Endothelial cell of umbilical vein (primary cell): Measurements from ENCODE around the gene LDHD. TPM values are rescaled to one million over a fixed set of nuclear protein-coding genes. Genes with fewer than 3 reads are reported as not detected.

ENCODE experiments used
- BruUV-seq: library from RNA; stranded (reverse); fragments of 400-500 nt; replicated peaks from 2 replicates; lab custom pipeline; 2021; lab: Mats Ljungman, UMichigan
- CTCF ChIA-PET: fragments of 300-600, 350-600 bp; sonication (Branson Sonifier 250); formaldehyde crosslinking; loops from one replicate; lab custom pipeline; 2021; ENCODE audit warnings: antibody characterized with exemption, inconsistent platforms; lab: Charles Lee
- POLR2A ChIA-PET: fragments of 300-600, 350-600 bp; sonication (Branson Sonifier 250); formaldehyde crosslinking; loops from one replicate; lab custom pipeline; 2021; ENCODE audit warnings: antibody characterized with exemption, inconsistent platforms; lab: Charles Lee
- DNase-seq: peaks from one replicate; pipeline ENCODE4 v3.0.0-alpha.2; 2011; ENCODE audit warnings: low read depth, low spot score
- FAIRE-seq: peaks from 2 replicates; lab custom pipeline; 2011; peaks lifted over from hg19 to GRCh38; lab: Jason Lieb, UNC
- H2AFZ ChIP-seq: 2 replicates; pipeline ENCODE4 v1.6.0; 2012; ENCODE audit warnings: low read depth, low read length, control low read depth, inconsistent platforms
- H3K27ac ChIP-seq: 2 replicates; pipeline ENCODE4 v1.5.1; 2011; ENCODE audit warnings: low read depth, mild to moderate bottlenecking, control low read depth, low read length, moderate library complexity; ENCODE audit not compliant: insufficient read depth
- H3K27me3 ChIP-seq, 2 experiments: 2 replicates each; pipeline versions ENCODE4 v1.6.0 to v1.6.1; 2011; ENCODE audit warnings: low read length in 2 of 2, mixed read lengths in 1 of 2; ENCODE audit not compliant: control insufficient read depth in 2 of 2, insufficient read depth in 2 of 2
- H3K36me3 ChIP-seq, 2 experiments: 2 replicates in 1 of 2; 3 replicates in 1 of 2; pipeline ENCODE4 v1.5.1; 2011; ENCODE audit warnings: low read length in 2 of 2, mild to moderate bottlenecking in 1 of 2, moderate library complexity in 1 of 2; ENCODE audit not compliant: control insufficient read depth in 2 of 2, insufficient read depth in 2 of 2; ENCODE audit errors: extremely low read depth in 1 of 2
- H3K4me1 ChIP-seq: 3 replicates; pipeline ENCODE4 v1.5.1; 2011; ENCODE audit warnings: mild to moderate bottlenecking, low read length; ENCODE audit not compliant: control insufficient read depth, insufficient read depth; ENCODE audit errors: extremely low read depth
- H3K4me2 ChIP-seq: 2 replicates; pipeline ENCODE4 v1.6.1; 2011; ENCODE audit warnings: low read length, control low read depth, mixed read lengths; ENCODE audit not compliant: insufficient read depth
- H3K4me3 ChIP-seq, 3 experiments: fragments of 200-600 bp in 1 of 3; sonication (generic), shearing (Covaris generic) in 1 of 3; replicated peaks in 1 of 3; 2 replicates each; pipeline ENCODE4 v1.5.1; 2011 to 2016; ENCODE audit warnings: control low read depth in 3 of 3, low read length in 3 of 3, mild to moderate bottlenecking in 2 of 3, inconsistent platforms in 1 of 3, low read depth in 1 of 3, moderate library complexity in 1 of 3; ENCODE audit not compliant: insufficient read depth in 1 of 3
- H3K79me2 ChIP-seq: 2 replicates; pipeline ENCODE4 v1.6.0; 2012; ENCODE audit warnings: low read length, inconsistent platforms; ENCODE audit not compliant: control insufficient read depth, insufficient read depth
- H3K9ac ChIP-seq: replicated peaks from 2 replicates; pipeline ENCODE3; 2011; ENCODE audit warnings: low read length, control low read depth; ENCODE audit not compliant: insufficient read depth; ENCODE audit errors: extremely low read depth
- H3K9me1 ChIP-seq: replicated peaks from 3 replicates; pipeline ENCODE4 v1.6.0; 2011; ENCODE audit warnings: mild to moderate bottlenecking, low read length; ENCODE audit not compliant: control insufficient read depth, insufficient read depth; ENCODE audit errors: extremely low read depth
- H3K9me3 ChIP-seq: replicated peaks from 2 replicates; pipeline ENCODE4 v1.5.1; 2012; ENCODE audit warnings: low read length, inconsistent platforms; ENCODE audit not compliant: control insufficient read depth, insufficient read depth
- H4K20me1 ChIP-seq: replicated peaks from 2 replicates; pipeline ENCODE3; 2011; ENCODE audit warnings: mild to moderate bottlenecking, low read length; ENCODE audit not compliant: control insufficient read depth, insufficient read depth; ENCODE audit errors: extremely low read depth
- CTCF ChIP-seq, 2 donors: IDR thresholded peaks; 1 replicate in 1 of 2; 2 replicates in 1 of 2; pipeline ENCODE4 v1.5.1; 2011; ENCODE audit warnings: low read length in 2 of 2, mild to moderate bottlenecking in 2 of 2, moderate library complexity in 2 of 2, control low read depth in 1 of 2, inconsistent platforms in 1 of 2, low read depth in 1 of 2; ENCODE audit not compliant: insufficient read depth in 1 of 2; ENCODE audit errors: extremely low read depth in 1 of 2
- EZH2 ChIP-seq: IDR thresholded peaks from 2 replicates; pipeline ENCODE4 v1.6.1; 2012; ENCODE audit warnings: borderline replicate concordance, low read depth, mild to moderate bottlenecking, moderate library complexity, low read length, inconsistent platforms; ENCODE audit not compliant: severe bottlenecking
- FOS ChIP-seq: IDR thresholded peaks from 2 replicates; pipeline ENCODE4 v1.6.1; 2011; ENCODE audit warnings: mild to moderate bottlenecking, low read length, moderate library complexity, borderline replicate concordance; ENCODE audit not compliant: insufficient read depth
- GATA2 ChIP-seq: IDR thresholded peaks from 2 replicates; pipeline ENCODE4 v1.7.0; 2011; ENCODE audit warnings: low read depth, mild to moderate bottlenecking, moderate library complexity, mixed read lengths, low read length; ENCODE audit not compliant: insufficient read length, insufficient read depth
- JUN ChIP-seq: IDR thresholded peaks from 2 replicates; pipeline ENCODE4 v1.6.1; 2011; ENCODE audit warnings: borderline replicate concordance, low read depth; ENCODE audit not compliant: insufficient read length, insufficient read depth
- MAX ChIP-seq: IDR thresholded peaks from 2 replicates; pipeline ENCODE4 v1.6.1; 2011; ENCODE audit not compliant: insufficient read depth, insufficient read length
- MYC ChIP-seq: IDR thresholded peaks from one replicate; pipeline ENCODE4 v1.6.1; 2011; ENCODE audit warnings: mild to moderate bottlenecking, low read depth, low read length
- POLR2A ChIP-seq: IDR thresholded peaks from 2 replicates; pipeline ENCODE4 v1.6.1; 2012; ENCODE audit warnings: low read depth, mild to moderate bottlenecking, control low read depth, low read length
- POLR2AphosphoS5 ChIP-seq: IDR thresholded peaks from 2 replicates; pipeline ENCODE4 v1.6.1; 2012; ENCODE audit warnings: low read depth, mild to moderate bottlenecking, control low read depth, low read length, moderate library complexity; ENCODE audit not compliant: insufficient read depth
- dilution Hi-C: fragments of 300-500 bp; cut with MboI; formaldehyde crosslinking; loops from one replicate; pipeline ENCODE4 v1.15.0; 2019; ENCODE audit warnings: low sequenced_read_pairs; ENCODE audit not compliant: extremely low pct_ligation_motif_present
- intact Hi-C: fragments of 100-400 bp; cut with micrococcal nuclease; formaldehyde crosslinking; loops from one replicate; pipeline ENCODE4 v1.10.0; 2022
- polyA plus RNA-seq, 4 experiments: library from polyadenylated mRNA; depleted of rRNA in 3 of 4; stranded (reverse) in 3 of 4; unstranded in 1 of 4; fragments of >200 nt; gene quantifications; 2 replicates each; pipeline versions ENCODE4 v1.2.1 to v1.2.3, GENCODE V29; 2011 to 2012; ENCODE audit warnings: missing spikeins in 1 of 4
- total RNA-seq: library from RNA; stranded (reverse); gene quantifications from 2 replicates; pipeline ENCODE4 v1.2.3, GENCODE V29; 2021

LDHD gene
- total and polyA plus RNA-seq, 2 donors (not counting 3 experiments of a cell fraction or from before 2014, with no cell fraction given) = 0.41 TPM; not detected in 1

- H3K27me3 ChIP-seq = no peaks in the 10 kb centered on the region
- H3K4me1 ChIP-seq = peaks cover 13% of the 10 kb centered on the region
- no peak overlapping the region for H3K4me2 ChIP-seq
- POLR2A ChIA-PET = no interaction called here
- no peak for TF ChIP-seq FOS
- no peak for TF ChIP-seq EZH2
- TF ChIP-seq POLR2AphosphoS5 = no peak
- no peak overlapping the region for H3K9ac ChIP-seq
- H2AFZ ChIP-seq = no peak overlapping the region
- BruUV-seq = no TSS peak
- H3K79me2 ChIP-seq = peaks cover 35% of the 10 kb centered on the region
- FAIRE-seq = no peak
- CTCF ChIA-PET = interaction anchor here (0.8 to 2.0 kb wide), 5 partner anchors 10 to 76 kb away, joined by 3 to 14 read pairs (median 4); partner anchors contain the start of gene ZNRF1
- no peaks in the 10 kb centered on the region for H3K36me3 ChIP-seq
- DNase-seq = no peak
- no peak overlapping the region for H3K4me3 ChIP-seq
- H3K9me3 ChIP-seq = no peaks in the 10 kb centered on the region
- dilution Hi-C loops = no loop called here
- intact Hi-C loops = loop anchor here (2.0 kb wide), 1 partner anchor 36 kb away; no protein-coding TSS in a partner anchor
- H3K9me1 ChIP-seq = no peaks in the 10 kb centered on the region
- peaks cover 2% of the 10 kb centered on the region for H4K20me1 ChIP-seq
- no peak overlapping the region for H3K27ac ChIP-seq
Observed at GRCh38 chr16:75074304-75074793, 42.2 kb downstream of the LDHD start.

GRCh38 chr16:75073545-75074303 is 42.9 kb downstream of the LDHD start:
- dilution Hi-C loops = no loop called here

More at GRCh38 chr16:75073545-75074303, 42.9 kb downstream of the LDHD start:
- no peak for FAIRE-seq
- H4K20me1 ChIP-seq = peaks cover 2% of the 10 kb centered on the region
- H3K79me2 ChIP-seq = peaks cover 31% of the 10 kb centered on the region
- no peak for TF ChIP-seq FOS
- TF ChIP-seq JUN = no peak
- TF ChIP-seq POLR2AphosphoS5 = no peak
- TF ChIP-seq CTCF (IDR thresholded peaks at IDR 0.05; ENCODE audit: extremely low read depth in 1 of 2, insufficient read depth in 1 of 2, low read depth in 1 of 2, low read length in 2 of 2) = no peak
- TF ChIP-seq EZH2 = no peak
- no peak for TF ChIP-seq POLR2A
- TF ChIP-seq MAX = no peak
- TF ChIP-seq MYC = no peak
- no peak for TF ChIP-seq GATA2
- H3K27ac ChIP-seq = no peak overlapping the region
- DNase-seq = no peak
- H3K4me3 ChIP-seq = no peak overlapping the region
- no TSS peak for BruUV-seq
- ChIA-PET POLR2A (no interaction called here), CTCF (interaction anchor here (0.6 to 2.0 kb wide), 4 partner anchors 11 to 58 kb away, joined by 3 to 14 read pairs (median 4); no protein-coding TSS in a partner anchor)
- H3K9me1 ChIP-seq = no peaks in the 10 kb centered on the region
- H3K4me1 ChIP-seq = peaks cover 13% of the 10 kb centered on the region
- H3K9ac ChIP-seq = no peak overlapping the region
- H3K9me3 ChIP-seq = no peaks in the 10 kb centered on the region
- no peaks in the 10 kb centered on the region for H3K27me3 ChIP-seq
- no peak overlapping the region for H2AFZ ChIP-seq
- no peaks in the 10 kb centered on the region for H3K36me3 ChIP-seq
- intact Hi-C loops = loop anchor here (2.0 kb wide), 1 partner anchor 37 kb away; no protein-coding TSS in a partner anchor
- no peak overlapping the region for H3K4me2 ChIP-seq
